LNCaP clone FGC (cell line): ENCODE measurements around the gene RAET1G.
"Not testable (repeated sequence)": the region's sequence is repeated elsewhere in the genome, so short reads cannot be mapped to it uniquely, and the experiment has no call there.

Experiments used
- DNase-seq: peaks from one replicate; pipeline ENCODE4 v3.0.0-alpha.2; 2011; ENCODE audit warnings: low read depth
- H3K4me3 ChIP-seq: 2 replicates; pipeline ENCODE4 v1.5.1; 2011; ENCODE audit warnings: mild to moderate bottlenecking, low read depth, low read length, control low read depth
- CTCF ChIP-seq: IDR thresholded peaks from 2 replicates; pipeline ENCODE4 v1.5.1; 2012; ENCODE audit warnings: mild to moderate bottlenecking; ENCODE audit not compliant: control insufficient read depth, insufficient read depth; ENCODE audit errors: extremely low read depth

Gene RAET1G

GRCh38 chr6:149917679-149918078 lies 5.2 kb downstream of the RAET1G start:
- no peak for DNase-seq
- no peak overlapping the region for H3K4me3 ChIP-seq
- no peak for TF ChIP-seq CTCF

GRCh38 chr6:149915970-149916865 lies 6.7 kb downstream of the RAET1G start:
- DNase-seq: no peak
- no peak for TF ChIP-seq CTCF
- H3K4me3 ChIP-seq: no peak overlapping the region

GRCh38 chr6:149913540-149914240 lies 9.2 kb downstream of the RAET1G start:
- H3K4me3 ChIP-seq: no peak overlapping the region
- no peak for DNase-seq
- TF ChIP-seq CTCF: no peak

- no peak overlapping the region for H3K4me3 ChIP-seq
- TF ChIP-seq CTCF: no peak
- no peak for DNase-seq
Observed at GRCh38 chr6:149913085-149913484, 9.8 kb downstream of the RAET1G start.

GRCh38 chr6:149912680-149913079 lies 10.2 kb downstream of the RAET1G start:
- not testable (repeated sequence) for H3K4me3 ChIP-seq, DNase-seq

GRCh38 chr6:149910721-149911151 lies 12.2 kb downstream of the RAET1G start:
- no peak for TF ChIP-seq CTCF
- DNase-seq: no peak
- no peak overlapping the region for H3K4me3 ChIP-seq

- no peak for TF ChIP-seq CTCF
- no peak overlapping the region for H3K4me3 ChIP-seq
- DNase-seq: no peak
Observed at GRCh38 chr6:149909701-149910470, 13.0 kb downstream of the RAET1G start.

GRCh38 chr6:149908480-149908879 lies 14.4 kb downstream of the RAET1G start:
- not testable (repeated sequence) for DNase-seq, H3K4me3 ChIP-seq
